ENCODE data around the gene MPG. TPM values are rescaled to one million over a fixed set of nuclear protein-coding genes. Genes with fewer than 3 reads are reported as not detected.

MPG gene
- total RNA-seq, 1 experiment from 2014 or later: 86.2 TPM

- Histone ChIP-seq H3K79me2 (ENCODE audit: low read depth) (no peaks in the 10 kb centered on the region), H4K20me1 (ENCODE audit: insufficient read depth) (peaks cover 6% of the 10 kb centered on the region; the same call in 1 of the 2 replicates), H3K4me3 (no peak overlapping the region), H2AFZ (no peak overlapping the region), H3K4me1 (replicated peaks; ENCODE audit: insufficient read depth) (no peaks in the 10 kb centered on the region), H3K36me3 (ENCODE audit: low read depth) (no peaks in the 10 kb centered on the region), H3K4me2 (no peak overlapping the region), H3K9me2 (ENCODE audit: insufficient read depth) (no peaks in the 10 kb centered on the region), H3K27ac (no peak overlapping the region), H3K9me3 (ENCODE audit: insufficient read depth, low read depth) (no peaks in the 10 kb centered on the region), H3F3A (ENCODE audit: insufficient read depth, low read depth) (peaks cover 11% of the 10 kb centered on the region; the same call in 1 of the 2 replicates), H3K27me3 (ENCODE audit: insufficient read depth, low read depth) (no peaks in the 10 kb centered on the region)
- CTCF ChIA-PET: no interaction called here
- intact Hi-C loops (cut with micrococcal nuclease; ENCODE audit: unreplicated experiment): no loop called here
- TF ChIP-seq EZH2 (IDR thresholded peaks at IDR 0.05; ENCODE audit: low read depth): no peak
- TF ChIP-seq CTCF (conservative IDR thresholded peaks at IDR 0.05): no peak
- BruUV-seq (replicated peaks): no TSS peak
- DNase-seq: no peak
- POLR2A ChIA-PET (ENCODE audit: unreplicated experiment): no interaction called here
Observed at GRCh38 chr16:101586-101985, 23.6 kb downstream of the MPG start.

- Histone ChIP-seq H3K27ac (no peak overlapping the region), H3K4me3 (no peak overlapping the region), H2AFZ (no peak overlapping the region), H3K9me2 (ENCODE audit: insufficient read depth) (no peaks in the 10 kb centered on the region), H3K4me2 (no peak overlapping the region), H3K9me3 (ENCODE audit: insufficient read depth, low read depth) (no peaks in the 10 kb centered on the region), H4K20me1 (ENCODE audit: insufficient read depth) (peaks cover 6% of the 10 kb centered on the region; the same call in 1 of the 2 replicates), H3K4me1 (replicated peaks; ENCODE audit: insufficient read depth) (no peaks in the 10 kb centered on the region), H3K36me3 (ENCODE audit: low read depth) (no peaks in the 10 kb centered on the region), H3F3A (ENCODE audit: insufficient read depth, low read depth) (peaks cover 10% of the 10 kb centered on the region), H3K79me2 (ENCODE audit: low read depth) (no peaks in the 10 kb centered on the region), H3K27me3 (ENCODE audit: insufficient read depth, low read depth) (no peaks in the 10 kb centered on the region)
- POLR2A ChIA-PET (ENCODE audit: unreplicated experiment): no interaction called here
- no TSS peak for BruUV-seq (replicated peaks)
- intact Hi-C loops (cut with micrococcal nuclease; ENCODE audit: unreplicated experiment): no loop called here
- TF ChIP-seq EZH2 (IDR thresholded peaks at IDR 0.05; ENCODE audit: low read depth): no peak
- TF ChIP-seq CTCF (conservative IDR thresholded peaks at IDR 0.05): no peak
- no peak for DNase-seq
- CTCF ChIA-PET: no interaction called here
Observed at GRCh38 chr16:102060-102855, 24.2 kb downstream of the MPG start.

GRCh38 chr16:104355-104754 lies 26.3 kb downstream of the MPG start:
- CTCF ChIA-PET: no interaction called here
- H3K9me2 ChIP-seq (ENCODE audit: insufficient read depth): no peaks in the 10 kb centered on the region
- H3K79me2 ChIP-seq (ENCODE audit: low read depth): no peaks in the 10 kb centered on the region
- H3K4me1 ChIP-seq (replicated peaks; ENCODE audit: insufficient read depth): peaks cover 8% of the 10 kb centered on the region
- H3K4me2 ChIP-seq: no peak overlapping the region
- no peak for DNase-seq
- intact Hi-C loops (cut with micrococcal nuclease; ENCODE audit: unreplicated experiment): no loop called here
- H4K20me1 ChIP-seq (ENCODE audit: insufficient read depth): peaks cover 6% of the 10 kb centered on the region; the same call in 1 of the 2 replicates
- H3K9me3 ChIP-seq (ENCODE audit: insufficient read depth, low read depth): no peaks in the 10 kb centered on the region
- no TSS peak for BruUV-seq (replicated peaks)
- peaks cover 8% of the 10 kb centered on the region for H3F3A ChIP-seq (ENCODE audit: insufficient read depth, low read depth)
- POLR2A ChIA-PET (ENCODE audit: unreplicated experiment): no interaction called here
- no peaks in the 10 kb centered on the region for H3K27me3 ChIP-seq (ENCODE audit: insufficient read depth, low read depth)
- no peak overlapping the region for H3K4me3 ChIP-seq
- no peak overlapping the region for H3K27ac ChIP-seq
- H2AFZ ChIP-seq: no peak overlapping the region
- no peak for TF ChIP-seq EZH2 (IDR thresholded peaks at IDR 0.05; ENCODE audit: low read depth)
- TF ChIP-seq CTCF (conservative IDR thresholded peaks at IDR 0.05): no peak
- H3K36me3 ChIP-seq (ENCODE audit: low read depth): no peaks in the 10 kb centered on the region

Data from PC-9 (cell line).